DND-41 (cell line): ENCODE data around the gene FEM1B.

ENCODE experiments used
- ATAC-seq: fragments of 200-7000 bp; cut with Tn5 transposase; 3 replicates; pipeline ENCODE4 v1.9.1; 2021; ENCODE audit warnings: low read depth; ENCODE audit not compliant: insufficient read depth
- DNase-seq: peaks from one replicate; pipeline ENCODE4 v3.0.0-alpha.2; 2020
- H2AFZ ChIP-seq: 2 replicates; pipeline ENCODE4 v1.6.0; 2012; ENCODE audit warnings: low read depth, low read length
- H3K27ac ChIP-seq: 2 replicates; pipeline ENCODE4 v1.5.1; 2012; ENCODE audit warnings: low read length, inconsistent platforms
- H3K27me3 ChIP-seq: fragments of 200-600 bp; sonication (generic); 2 replicates; pipeline ENCODE4 v1.6.0; 2012; ENCODE audit warnings: low read length, mild to moderate bottlenecking, inconsistent platforms; ENCODE audit not compliant: insufficient read depth, poor library complexity
- H3K36me3 ChIP-seq: 2 replicates; pipeline ENCODE4 v1.5.1; 2012; ENCODE audit warnings: low read length, inconsistent platforms; ENCODE audit not compliant: insufficient read depth
- H3K4me1 ChIP-seq: 2 replicates; pipeline ENCODE4 v1.5.1; 2012; ENCODE audit warnings: mild to moderate bottlenecking, low read length; ENCODE audit not compliant: insufficient read depth
- H3K4me2 ChIP-seq: 2 replicates; pipeline ENCODE4 v1.6.0; 2012; ENCODE audit warnings: mild to moderate bottlenecking, moderate library complexity, low read length, inconsistent platforms; ENCODE audit not compliant: insufficient read depth
- H3K4me3 ChIP-seq, 2 experiments: fragments of 200-600 bp in 1 of 2; shearing (Covaris generic) in 1 of 2; 2 replicates each; pipeline ENCODE4 v1.5.1; 2012 to 2016; ENCODE audit warnings: inconsistent platforms in 2 of 2, low read length in 2 of 2, mild to moderate bottlenecking in 2 of 2, low read depth in 1 of 2, moderate library complexity in 1 of 2
- H3K79me2 ChIP-seq: 2 replicates; pipeline ENCODE4 v1.6.0; 2012; ENCODE audit warnings: low read length, inconsistent platforms; ENCODE audit not compliant: insufficient read depth
- H3K9ac ChIP-seq: 2 replicates; pipeline ENCODE4 v1.6.0; 2012; ENCODE audit warnings: low read depth, mild to moderate bottlenecking, inconsistent platforms, low read length, moderate library complexity
- H3K9me3 ChIP-seq: 2 replicates; pipeline ENCODE4 v1.5.1; 2012; ENCODE audit warnings: low read length, moderate library complexity, mild to moderate bottlenecking, inconsistent platforms; ENCODE audit not compliant: insufficient read depth, severe bottlenecking
- H4K20me1 ChIP-seq: 2 replicates; pipeline ENCODE4 v1.6.0; 2012; ENCODE audit warnings: low read length; ENCODE audit not compliant: insufficient read depth
- EZH2 ChIP-seq: IDR thresholded peaks from 3 replicates; pipeline ENCODE4 v1.6.1; 2012; ENCODE audit warnings: borderline replicate concordance, low read depth, mild to moderate bottlenecking, moderate library complexity, low read length, inconsistent platforms; ENCODE audit not compliant: severe bottlenecking
- TF ChIP-seq, protein P1 (sequence below): IDR thresholded peaks from 2 replicates; pipeline ENCODE4 v1.5.1; 2012; ENCODE audit warnings: borderline replicate concordance, low read length, moderate library complexity, mild to moderate bottlenecking; ENCODE audit not compliant: poor library complexity, severe bottlenecking; ENCODE audit errors: extremely low read depth

FEM1B gene

GRCh38 chr15:68333775-68334470, 56.4 kb downstream of the FEM1B start:
- Histone ChIP-seq H3K79me2 (no peaks in the 10 kb centered on the region), H3K4me2 (no peak overlapping the region), H3K9me3 (no peaks in the 10 kb centered on the region), H3K9ac (no peak overlapping the region), H3K4me1 (no peaks in the 10 kb centered on the region), H3K36me3 (no peaks in the 10 kb centered on the region), H2AFZ (no peak overlapping the region), H3K27me3 (peaks cover 4% of the 10 kb centered on the region), H3K4me3 (no peak overlapping the region), H4K20me1 (no peaks in the 10 kb centered on the region), H3K27ac (no peak overlapping the region)
- DNase-seq (no peak), ATAC-seq (no peak)
- TF ChIP-seq EZH2 = no peak
- TF ChIP-seq, protein P1, sequence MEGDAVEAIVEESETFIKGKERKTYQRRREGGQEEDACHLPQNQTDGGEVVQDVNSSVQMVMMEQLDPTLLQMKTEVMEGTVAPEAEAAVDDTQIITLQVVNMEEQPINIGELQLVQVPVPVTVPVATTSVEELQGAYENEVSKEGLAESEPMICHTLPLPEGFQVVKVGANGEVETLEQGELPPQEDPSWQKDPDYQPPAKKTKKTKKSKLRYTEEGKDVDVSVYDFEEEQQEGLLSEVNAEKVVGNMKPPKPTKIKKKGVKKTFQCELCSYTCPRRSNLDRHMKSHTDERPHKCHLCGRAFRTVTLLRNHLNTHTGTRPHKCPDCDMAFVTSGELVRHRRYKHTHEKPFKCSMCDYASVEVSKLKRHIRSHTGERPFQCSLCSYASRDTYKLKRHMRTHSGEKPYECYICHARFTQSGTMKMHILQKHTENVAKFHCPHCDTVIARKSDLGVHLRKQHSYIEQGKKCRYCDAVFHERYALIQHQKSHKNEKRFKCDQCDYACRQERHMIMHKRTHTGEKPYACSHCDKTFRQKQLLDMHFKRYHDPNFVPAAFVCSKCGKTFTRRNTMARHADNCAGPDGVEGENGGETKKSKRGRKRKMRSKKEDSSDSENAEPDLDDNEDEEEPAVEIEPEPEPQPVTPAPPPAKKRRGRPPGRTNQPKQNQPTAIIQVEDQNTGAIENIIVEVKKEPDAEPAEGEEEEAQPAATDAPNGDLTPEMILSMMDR = no peak

DNA sequence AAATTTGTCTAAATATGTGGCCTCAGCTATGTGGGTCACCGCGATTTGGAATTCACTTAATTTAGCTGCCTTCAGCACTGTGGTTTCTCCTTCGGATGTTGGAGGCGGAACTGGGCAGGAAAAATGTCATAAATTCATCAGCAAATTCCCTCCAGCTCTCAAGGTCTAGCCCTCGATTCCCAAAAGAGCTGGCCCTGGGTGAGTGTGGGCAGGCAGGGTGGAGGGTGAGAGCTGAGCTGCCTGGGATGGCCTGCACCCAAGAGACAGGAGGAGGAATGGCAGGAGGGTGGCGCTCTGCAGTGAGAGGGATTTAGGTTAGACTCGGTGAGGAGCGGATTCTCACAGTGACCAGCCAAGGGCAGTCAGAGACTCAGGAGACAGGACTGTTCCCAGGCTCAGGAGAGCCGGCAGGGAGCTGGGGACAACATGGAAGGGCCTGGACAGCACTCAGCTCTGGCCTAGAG, 57.1 kb downstream of the FEM1B start:
- H3K27ac ChIP-seq = no peak overlapping the region
- no peaks in the 10 kb centered on the region for H3K36me3 ChIP-seq
- H4K20me1 ChIP-seq = no peaks in the 10 kb centered on the region
- H2AFZ ChIP-seq = no peak overlapping the region
- no peak for ATAC-seq
- H3K9me3 ChIP-seq = no peaks in the 10 kb centered on the region
- H3K27me3 ChIP-seq = peaks cover 4% of the 10 kb centered on the region
- TF ChIP-seq EZH2 = no peak
- TF ChIP-seq, protein P1 = no peak
- DNase-seq = no peak
- H3K9ac ChIP-seq = no peak overlapping the region
- no peaks in the 10 kb centered on the region for H3K4me1 ChIP-seq
- H3K79me2 ChIP-seq = no peaks in the 10 kb centered on the region
- no peak overlapping the region for H3K4me3 ChIP-seq
- no peak overlapping the region for H3K4me2 ChIP-seq

- Histone ChIP-seq H3K27ac (no peak overlapping the region), H3K9me3 (no peaks in the 10 kb centered on the region), H4K20me1 (no peaks in the 10 kb centered on the region), H3K9ac (no peak overlapping the region), H3K79me2 (no peaks in the 10 kb centered on the region), H3K4me1 (no peaks in the 10 kb centered on the region), H3K4me2 (no peak overlapping the region), H2AFZ (no peak overlapping the region), H3K36me3 (no peaks in the 10 kb centered on the region), H3K27me3 (peaks cover 4% of the 10 kb centered on the region), H3K4me3 (no peak overlapping the region)
- TF ChIP-seq EZH2 = no peak
- TF ChIP-seq, protein P1 = no peak
- no peak for DNase-seq
- ATAC-seq = no peak
Observed at GRCh38 chr15:68335251-68335650, 57.7 kb downstream of the FEM1B start.

- Histone ChIP-seq H3K27me3 (peaks cover 4% of the 10 kb centered on the region), H3K36me3 (no peaks in the 10 kb centered on the region), H3K4me1 (no peaks in the 10 kb centered on the region), H3K4me2 (no peak overlapping the region), H3K9me3 (no peaks in the 10 kb centered on the region), H4K20me1 (no peaks in the 10 kb centered on the region), H3K79me2 (no peaks in the 10 kb centered on the region), H2AFZ (no peak overlapping the region), H3K27ac (no peak overlapping the region), H3K4me3 (no peak overlapping the region), H3K9ac (no peak overlapping the region)
- no peak for DNase-seq
- no peak for TF ChIP-seq EZH2
- TF ChIP-seq, protein P1 = no peak
- no peak for ATAC-seq
Observed at GRCh38 chr15:68335655-68336054, 58.1 kb downstream of the FEM1B start.
